HG03432 (cell line): ENCODE measurements around the gene MBNL1.

Experiments used
- ATAC-seq: cut with Tn5 transposase; IDR thresholded peaks from one replicate; pipeline ENCODE4 v1.9.1; 2021; ENCODE audit warnings: mild to moderate bottlenecking, moderate library complexity; ENCODE audit not compliant: unreplicated experiment

Gene MBNL1

GRCh38 chr3:152466784-152467183 lies 198.1 kb downstream of the MBNL1 start:
- peak; percentile 62 for ATAC-seq

GRCh38 chr3:152469248-152470025 lies 200.7 kb downstream of the MBNL1 start:
- no peak for ATAC-seq

- no peak for ATAC-seq
Measured at GRCh38 chr3:152470095-152470494, 201.4 kb downstream of the MBNL1 start.

GRCh38 chr3:152470893-152471292 lies 202.2 kb downstream of the MBNL1 start:
- no peak for ATAC-seq

- peak; percentile 74 for ATAC-seq
Measured at GRCh38 chr3:152471814-152472671, 203.3 kb downstream of the MBNL1 start.

- no peak for ATAC-seq
Measured at GRCh38 chr3:152472672-152472954, 203.9 kb downstream of the MBNL1 start.

- ATAC-seq = peak; percentile 66
Measured at GRCh38 chr3:152474585-152474984, 205.9 kb downstream of the MBNL1 start.

GRCh38 chr3:152477422-152477821 lies 208.7 kb downstream of the MBNL1 start:
- no peak for ATAC-seq

- ATAC-seq = peak; percentile 97
Measured at GRCh38 chr3:152480282-152480953, 211.7 kb downstream of the MBNL1 start.

- ATAC-seq = no peak
Measured at GRCh38 chr3:152486364-152486763, 217.6 kb downstream of the MBNL1 start.

- no peak for ATAC-seq
Measured at GRCh38 chr3:152488449-152488848, 219.7 kb downstream of the MBNL1 start.

- peak; percentile 51 for ATAC-seq
Measured at GRCh38 chr3:152491922-152492321, 223.2 kb downstream of the MBNL1 start.

GRCh38 chr3:152496286-152496685 lies 227.6 kb downstream of the MBNL1 start:
- no peak for ATAC-seq

GRCh38 chr3:152496716-152497115 lies 228.0 kb downstream of the MBNL1 start:
- no peak for ATAC-seq

GRCh38 chr3:152497457-152497856 lies 228.7 kb downstream of the MBNL1 start:
- no peak for ATAC-seq

GRCh38 chr3:152497890-152498289 lies 229.2 kb downstream of the MBNL1 start:
- no peak for ATAC-seq

- no peak for ATAC-seq
Measured at GRCh38 chr3:152499791-152500385, 231.2 kb downstream of the MBNL1 start.

- peak; percentile 95 for ATAC-seq
Measured at GRCh38 chr3:152505926-152506325, 237.2 kb downstream of the MBNL1 start.

GRCh38 chr3:152508705-152509104 lies 240.0 kb downstream of the MBNL1 start:
- ATAC-seq = no peak

- ATAC-seq = peak; percentile 71
Measured at GRCh38 chr3:152511904-152512303, 243.2 kb downstream of the MBNL1 start.

- peak; percentile 17 for ATAC-seq
Measured at GRCh38 chr3:152513301-152513960, 244.7 kb downstream of the MBNL1 start.
